Stomach (tissue), 9 donors: ENCODE data around the gene BOK. TPM values are rescaled to one million over a fixed set of nuclear protein-coding genes. Genes with fewer than 3 reads are reported as not detected.

Experiments used
- DNase-seq, 2 donors: peaks; one replicate each; pipeline versions ENCODE4 v3.0.0 to v3.0.0-alpha.2; 2013 to 2019
- H3K27ac ChIP-seq, 5 donors: fragments of 200-600 bp in 4 of 5; sonication (generic) in 4 of 5; one replicate each; pipeline ENCODE4 v1.5.1; 2013 to 2019; ENCODE audit warnings: mild to moderate bottlenecking in 1 of 5, moderate library complexity in 1 of 5
- H3K27me3 ChIP-seq, 3 donors: fragments of 200-600 bp; sonication (generic); one replicate each; pipeline ENCODE4 v1.5.1; 2017 to 2019; ENCODE audit warnings: mixed run types in 1 of 3
- H3K36me3 ChIP-seq, 4 donors: fragments of 200-600 bp; sonication (generic); 1 replicate in 3 of 4; 2 replicates in 1 of 4; pipeline ENCODE4 v1.5.1; 2016 to 2019
- H3K4me1 ChIP-seq, 4 donors: fragments of 200-600 bp; sonication (generic); one replicate each; pipeline ENCODE4 v1.5.1; 2016 to 2019
- H3K4me3 ChIP-seq, 4 donors: fragments of 200-600 bp; sonication (generic) in 3 of 4; one replicate each; pipeline ENCODE4 v1.5.1; 2016 to 2019; ENCODE audit warnings: mild to moderate bottlenecking in 1 of 4
- H3K9me3 ChIP-seq, 4 donors: fragments of 200-600 bp; sonication (generic); one replicate each; pipeline ENCODE4 v1.5.1; 2016 to 2019
- CTCF ChIP-seq, 7 experiments: fragments of 450-650 bp in 4 of 7; fragments of 200-600 bp in 3 of 7; sonication (generic) in 3 of 7; IDR thresholded peaks; one replicate each; pipeline ENCODE4 v1.5.1; 2016 to 2019; ENCODE audit warnings: antibody characterized with exemption in 7 of 7, control low read depth in 2 of 7, mild to moderate bottlenecking in 1 of 7
- EP300 ChIP-seq: sonication (generic); formaldehyde crosslinking; IDR thresholded peaks from one replicate; pipeline ENCODE4 v1.6.1; 2017; ENCODE audit warnings: antibody characterized with exemption
- POLR2A ChIP-seq, 4 donors: fragments of 450-650 bp; IDR thresholded peaks; one replicate each; pipeline ENCODE4 v1.6.1; 2016; ENCODE audit warnings: antibody characterized with exemption in 4 of 4, control low read depth in 2 of 4, mild to moderate bottlenecking in 1 of 4, moderate library complexity in 1 of 4
- POLR2AphosphoS5 ChIP-seq, 3 donors: sonication (generic); formaldehyde crosslinking; IDR thresholded peaks; one replicate each; pipeline ENCODE4 v1.6.1; 2016; ENCODE audit warnings: antibody characterized with exemption in 3 of 3
- WGBS, 5 donors: extraction: QIAGEN DNeasy Blood & Tissue Kit in 3 of 5; methylation state at CpG; one replicate each; pipeline versions ENCODE4 v1.1.5 to v1.1.7; 2013 to 2018; 5-methylcytosine and 5-hydroxymethylcytosine counted together
- intact Hi-C: fragments of 100-400 bp; cut with DNase I; formaldehyde crosslinking; loops from one replicate; pipeline ENCODE4 v1.15.1; 2023; ENCODE audit warnings: low total_unique reads
- polyA plus RNA-seq, 3 donors: library from polyadenylated mRNA; stranded (reverse); fragments of 200-250 nt; gene quantifications; one replicate each; pipeline ENCODE4 v1.2.3, GENCODE V29; 2013
- total RNA-seq, 5 donors: library from RNA; depleted of rRNA; stranded (reverse); fragments of >200 nt; gene quantifications; one replicate each; pipeline versions ENCODE4 v1.1.0 to v1.2.3, GENCODE V29; 2014 to 2016
- donor health status: healthy with polysubstance abuse.
- donor health status: Bipolar disorder and iron deficiency.
- donor health status: healthy.

Gene BOK
- total and polyA plus RNA-seq, 8 donors, result 13.0 to 112 (median 36.1) TPM

- H3K9me3 ChIP-seq, result peaks cover 0 to 4% (median 0%) of the 10 kb centered on the region in 4 donors
- no peak overlapping the region for H3K4me3 ChIP-seq
- intact Hi-C loops, result no loop called here
- no peaks in the 10 kb centered on the region for H3K36me3 ChIP-seq
- H3K27ac ChIP-seq, result no peak overlapping the region
- WGBS, 5 donors, result 74 to 79% (median 76%) methylated on average over 13 of the region's 13 CpGs
- no peak for DNase-seq
- no peak for TF ChIP-seq CTCF (IDR thresholded peaks at IDR 0.05)
- TF ChIP-seq EP300, result no peak
- TF ChIP-seq POLR2A (IDR thresholded peaks at IDR 0.05), result no peak
- no peak for TF ChIP-seq POLR2AphosphoS5 (IDR thresholded peaks at IDR 0.05)
- H3K4me1 ChIP-seq, result no peaks in the 10 kb centered on the region
- H3K27me3 ChIP-seq, result peaks cover 0 to 5% (median 0%) of the 10 kb centered on the region in 3 donors
Observed at GRCh38 chr2:241531161-241531722, 27.3 kb upstream of the BOK start.

- no peak overlapping the region for H3K27ac ChIP-seq
- WGBS, 5 donors, result 86 to 92% (median 89%) methylated on average over 8 of the region's 8 CpGs
- no peaks in the 10 kb centered on the region for H3K36me3 ChIP-seq
- no peaks in the 10 kb centered on the region for H3K4me1 ChIP-seq
- intact Hi-C loops, result no loop called here
- H3K4me3 ChIP-seq, result no peak overlapping the region
- TF ChIP-seq EP300, result no peak
- no peak for TF ChIP-seq CTCF (IDR thresholded peaks at IDR 0.05)
- TF ChIP-seq POLR2A (IDR thresholded peaks at IDR 0.05), result no peak
- TF ChIP-seq POLR2AphosphoS5 (IDR thresholded peaks at IDR 0.05), result no peak
- peaks cover 0 to 5% (median 0%) of the 10 kb centered on the region in 3 donors for H3K27me3 ChIP-seq
- no peaks in the 10 kb centered on the region for H3K9me3 ChIP-seq
- DNase-seq, result no peak
Observed at GRCh38 chr2:241532168-241532567, 26.4 kb upstream of the BOK start.

DNA sequence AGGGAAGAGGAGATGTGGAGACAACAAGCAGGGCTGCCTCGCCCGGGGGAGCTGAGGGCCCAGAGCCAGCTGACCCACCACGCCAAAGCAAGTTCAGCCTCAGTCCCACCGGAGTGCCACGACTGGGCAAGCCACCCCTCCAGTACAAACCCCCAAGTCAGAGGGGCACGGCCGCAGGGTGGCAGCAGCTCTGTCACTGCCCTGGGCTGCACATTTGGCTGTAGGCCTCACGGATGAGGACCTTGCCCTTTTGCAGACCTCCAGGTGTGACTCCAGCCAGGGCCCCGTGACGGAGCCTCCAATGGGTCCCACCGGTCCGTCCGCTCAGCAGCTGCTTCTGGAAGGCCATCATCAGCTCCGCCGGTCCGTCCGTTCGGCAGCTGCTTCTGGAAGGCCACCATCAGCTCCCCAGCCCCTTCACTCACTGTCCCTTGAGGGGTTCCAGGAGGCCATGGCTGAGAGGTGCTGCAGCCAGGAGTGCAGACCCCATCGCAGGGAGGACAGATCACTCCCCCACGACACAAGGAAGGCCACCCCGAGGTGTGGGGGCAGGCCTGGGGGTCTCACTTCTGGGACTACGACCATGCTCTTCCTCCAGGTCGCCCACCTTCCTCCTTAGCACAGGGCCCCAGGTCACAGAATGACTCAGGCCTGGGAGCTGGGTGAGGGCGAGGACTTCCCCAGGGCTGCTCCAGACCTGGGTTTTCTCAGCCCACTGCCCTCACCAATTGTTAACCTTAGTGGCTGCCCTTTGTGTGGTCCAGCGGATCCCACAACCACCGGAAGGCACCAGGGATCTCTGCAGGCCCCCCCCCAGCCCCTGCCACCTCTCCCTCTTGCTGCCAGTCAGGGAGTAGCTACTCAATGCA, 25.6 kb upstream of the BOK start:
- Histone ChIP-seq H3K27ac (no peak overlapping the region), H3K9me3 (no peaks in the 10 kb centered on the region), H3K27me3 (peaks cover 0 to 5% (median 0%) of the 10 kb centered on the region in 3 donors), H3K36me3 (no peaks in the 10 kb centered on the region), H3K4me1 (no peaks in the 10 kb centered on the region), H3K4me3 (no peak overlapping the region)
- 83 to 89% (median 88%) methylated on average over 15 to 26 of the region's 26 CpGs for WGBS, 5 donors
- TF ChIP-seq CTCF (IDR thresholded peaks at IDR 0.05), result no peak
- no peak for TF ChIP-seq POLR2A (IDR thresholded peaks at IDR 0.05)
- no peak for TF ChIP-seq POLR2AphosphoS5 (IDR thresholded peaks at IDR 0.05)
- no peak for TF ChIP-seq EP300
- intact Hi-C loops, result no loop called here
- DNase-seq, result no peak

- TF ChIP-seq EP300 (no peak), POLR2A (IDR thresholded peaks at IDR 0.05) (no peak), POLR2AphosphoS5 (IDR thresholded peaks at IDR 0.05) (no peak), CTCF (IDR thresholded peaks at IDR 0.05) (no peak)
- WGBS, 5 donors, result 83 to 88% (median 85%) methylated on average over 7 of the region's 7 CpGs
- Histone ChIP-seq H3K4me1 (no peaks in the 10 kb centered on the region), H3K27ac (no peak overlapping the region), H3K36me3 (no peaks in the 10 kb centered on the region), H3K9me3 (no peaks in the 10 kb centered on the region), H3K4me3 (no peak overlapping the region), H3K27me3 (peaks cover 0 to 6% (median 0%) of the 10 kb centered on the region in 3 donors)
- intact Hi-C loops, result no loop called here
- DNase-seq, result no peak
Observed at GRCh38 chr2:241534293-241534692, 24.3 kb upstream of the BOK start.
